GM12878 (cell line): ENCODE results near the gene FAM161B. TPM values are rescaled to one million over a fixed set of nuclear protein-coding genes. Genes with fewer than 3 reads are reported as not detected.

Experiments
- ATAC-seq: fragments of 200-7000 bp; cut with Tn5 transposase; 3 replicates; pipeline ENCODE4 v1.9.1; 2020; ENCODE audit warnings: mild to moderate bottlenecking, moderate library complexity
- Bru-seq: library from RNA; stranded (reverse); fragments of 400-500 nt; gene quantifications from one replicate; lab custom pipeline; 2021; lab: Mats Ljungman, UMichigan
- BruChase-seq, 2 experiments: library from RNA; stranded (reverse); fragments of 400-500 nt; gene quantifications; one replicate each; lab custom pipeline; 2021; lab: Mats Ljungman, UMichigan
- BruUV-seq: library from RNA; stranded (reverse); fragments of 400-500 nt; replicated peaks from 2 replicates; lab custom pipeline; 2021; lab: Mats Ljungman, UMichigan
- CTCF ChIA-PET: fragments of 300-600 bp; sonication (Branson Sonifier 250); formaldehyde crosslinking; extraction: SDS; loops from one replicate; lab custom pipeline; 2021; ENCODE audit warnings: inconsistent platforms; lab: Yijun Ruan, JAX
- POLR2A ChIA-PET: fragments of 350-600 bp; formaldehyde crosslinking; extraction: SDS; loops from one replicate; lab custom pipeline; 2021; ENCODE audit warnings: inconsistent platforms; lab: Charles Lee
- RAD21 ChIA-PET: fragments of 300-600 bp; sonication (Branson Sonifier 250); formaldehyde crosslinking; loops from one replicate; lab custom pipeline; 2023; ENCODE audit warnings: antibody characterized with exemption; ENCODE audit not compliant: unreplicated experiment; lab: Charles Lee
- SMC1A ChIA-PET: fragments of 300-600 bp; sonication (Branson Sonifier 250); formaldehyde crosslinking; loops from one replicate; lab custom pipeline; 2023; ENCODE audit not compliant: unreplicated experiment, uncharacterized antibody; lab: Charles Lee
- DNase-seq: peaks from one replicate; pipeline ENCODE4 v3.0.0-alpha.2; 2011; ENCODE audit warnings: low read depth, low spot score
- FAIRE-seq: peaks from 3 replicates; lab custom pipeline; 2011; peaks lifted over from hg19 to GRCh38; lab: Jason Lieb, UNC
- H2AFZ ChIP-seq: 2 replicates; pipeline ENCODE4 v1.6.0; 2011; ENCODE audit warnings: low read depth, low read length, control low read depth; ENCODE audit not compliant: control insufficient read depth
- H3K27ac ChIP-seq: 2 replicates; pipeline ENCODE4 v1.5.1; 2011; ENCODE audit warnings: control low read depth; ENCODE audit not compliant: control insufficient read depth, insufficient read depth
- H3K27me3 ChIP-seq, 2 experiments: replicated peaks in 1 of 2; 2 replicates each; pipeline versions ENCODE4 v1.6.0 to v1.6.1; 2011; ENCODE audit warnings: low read length in 1 of 2; ENCODE audit not compliant: control insufficient read depth in 2 of 2, insufficient read depth in 2 of 2
- H3K36me3 ChIP-seq, 2 experiments: 2 replicates each; pipeline ENCODE4 v1.5.1; 2011; ENCODE audit warnings: low read length in 1 of 2; ENCODE audit not compliant: control insufficient read depth in 2 of 2, insufficient read depth in 2 of 2
- H3K4me1 ChIP-seq: 2 replicates; pipeline ENCODE4 v1.6.1; 2011; ENCODE audit warnings: mild to moderate bottlenecking, low read length, moderate library complexity, mixed read lengths; ENCODE audit not compliant: control insufficient read depth, insufficient read depth
- H3K4me2 ChIP-seq: 2 replicates; pipeline ENCODE4 v1.6.0; 2011; ENCODE audit warnings: control low read depth; ENCODE audit not compliant: control insufficient read depth, insufficient read depth
- H3K4me3 ChIP-seq: fragments of 200-600 bp; sonication (generic); 2 replicates; pipeline ENCODE4 v1.5.1; 2016
- H3K79me2 ChIP-seq: 2 replicates; pipeline ENCODE4 v1.6.0; 2011; ENCODE audit warnings: low read length; ENCODE audit not compliant: control insufficient read depth, insufficient read depth
- H3K9ac ChIP-seq: 2 replicates; pipeline ENCODE4 v1.8.0; 2011; ENCODE audit warnings: low read length, control low read depth, mixed read lengths; ENCODE audit not compliant: control insufficient read depth, insufficient read depth
- H3K9me3 ChIP-seq: replicated peaks from 3 replicates; pipeline ENCODE4 v1.5.1; 2011; ENCODE audit warnings: mild to moderate bottlenecking, low read length; ENCODE audit not compliant: control insufficient read depth, insufficient read depth
- H4K20me1 ChIP-seq: 2 replicates; pipeline ENCODE4 v1.6.0; 2011; ENCODE audit not compliant: control insufficient read depth, insufficient read depth
- BACH1 ChIP-seq: fragments of 450-650 bp; IDR thresholded peaks from 2 replicates; pipeline ENCODE4 v1.6.1; 2017; ENCODE audit warnings: mild to moderate bottlenecking, borderline replicate concordance
- BMI1 ChIP-seq: fragments of 450-650 bp; IDR thresholded peaks from 2 replicates; pipeline ENCODE4 v1.6.1; 2016; ENCODE audit warnings: mild to moderate bottlenecking, moderate library complexity, borderline replicate concordance
- EP300 ChIP-seq, 2 experiments: fragments of 150-350 bp in 1 of 2; IDR thresholded peaks; 2 replicates each; pipeline ENCODE4 v1.6.1; 2011 to 2012; ENCODE audit warnings: low read depth in 2 of 2, low read length in 2 of 2, borderline replicate concordance in 1 of 2, improper control_type of control experiment in 1 of 2, inconsistent platforms in 1 of 2; ENCODE audit not compliant: control insufficient read depth in 1 of 2
- FOS ChIP-seq: IDR thresholded peaks from 3 replicates; pipeline ENCODE4 v1.6.1; 2011; ENCODE audit warnings: borderline replicate concordance; ENCODE audit not compliant: insufficient read length; ENCODE audit errors: extremely low read depth
- HDAC6 ChIP-seq: fragments of 200-600 bp; sonication (generic); IDR thresholded peaks from one replicate; pipeline ENCODE4 v1.8.0; 2017; ENCODE audit warnings: antibody characterized with exemption; ENCODE audit not compliant: unreplicated experiment
- IKZF1 ChIP-seq: fragments of 450-650 bp; conservative IDR thresholded peaks from 2 replicates; pipeline ENCODE4 v1.6.1; 2017; ENCODE audit warnings: antibody characterized with exemption, mild to moderate bottlenecking
- MEF2A ChIP-seq: IDR thresholded peaks from 2 replicates; pipeline ENCODE4 v1.6.1; 2011; ENCODE audit warnings: low read depth, mild to moderate bottlenecking, low read length, moderate library complexity; ENCODE audit not compliant: insufficient read depth
- MTA3 ChIP-seq: IDR thresholded peaks from 2 replicates; pipeline ENCODE4 v1.6.1; 2012; ENCODE audit warnings: low read length, inconsistent platforms, borderline replicate concordance
- RELA ChIP-seq: fragments of 450-650 bp; IDR thresholded peaks from 2 replicates; pipeline ENCODE4 v1.8.0; 2014; ENCODE audit warnings: borderline replicate concordance; ENCODE audit not compliant: partially characterized antibody
- SIX5 ChIP-seq: IDR thresholded peaks from 2 replicates; pipeline ENCODE4 v1.6.1; 2011; ENCODE audit warnings: mild to moderate bottlenecking, low read depth, low read length, moderate library complexity; ENCODE audit not compliant: severe bottlenecking
- SP1 ChIP-seq: IDR thresholded peaks from one replicate; pipeline ENCODE4 v1.6.1; 2011; ENCODE audit warnings: low read depth, low read length
- STAT1 ChIP-seq: fragments of 450-650 bp; conservative IDR thresholded peaks from 2 replicates; pipeline ENCODE4 v1.6.1; 2014; ENCODE audit warnings: antibody characterized with exemption, mild to moderate bottlenecking
- WGBS: methylation state at CpG from one replicate; pipeline ENCODE4 v1.1.6; 2016; ENCODE audit warnings: low lambda C conversion rate; ENCODE audit not compliant: insufficient replicate concordance, insufficient coverage; ENCODE audit errors: missing lambda C conversion rate; 5-methylcytosine and 5-hydroxymethylcytosine counted together
- in situ Hi-C: fragments of 300-500 bp; cut with MboI; formaldehyde crosslinking; loops from 9 replicates; pipeline ENCODE4 v1.14.3; 2018; ENCODE audit warnings: mixed read lengths
- intact Hi-C: fragments of 100-400 bp; cut with micrococcal nuclease; formaldehyde crosslinking; loops from one replicate; pipeline ENCODE4 v1.14.2; 2022; ENCODE audit not compliant: unreplicated experiment
- long read RNA-seq, 2 experiments: library from polyadenylated mRNA; unstranded; transcript quantifications; one replicate each; pipeline ENCODE4 v2.0.0, GENCODE V29; 2019 to 2020
- polyA minus RNA-seq, 3 experiments: library from RNA; depleted of rRNA, polyadenylated mRNA; stranded (reverse); fragments of >200 nt; gene quantifications; 2 replicates each; pipeline ENCODE4 v1.2.3, GENCODE V29; 2011
- polyA plus RNA-seq, 11 experiments: library from polyadenylated mRNA; depleted of rRNA in 4 of 11; unstranded in 6 of 11; stranded (reverse) in 5 of 11; fragments of >200 nt; fragmentation: Nextera tagmentation in 4 of 11; fragmentation: Illumina TruSeq in 1 of 11; extraction: Ambion mirVana in 4 of 11; extraction: Trizol in 1 of 11; gene quantifications; 1 replicate in 1 of 11; 2 replicates in 10 of 11; pipeline versions ENCODE4 v1.2.1 to v1.2.3, GENCODE V29; 2011 to 2016; ENCODE audit warnings: inconsistent platforms in 2 of 11, missing spikeins in 2 of 11, low read depth in 1 of 11
- total RNA-seq, 4 experiments: library from RNA; depleted of rRNA in 3 of 4; stranded (reverse); fragments of >200 nt in 3 of 4; fragmentation: Illumina TruSeq in 1 of 4; extraction: Trizol in 1 of 4; gene quantifications; 2 replicates each; pipeline versions ENCODE4 v1.2.1 to v1.2.3, GENCODE V29; 2013 to 2021
- TF ChIP-seq, protein P1 (sequence below): fragments of 150-350 bp; IDR thresholded peaks from 2 replicates; pipeline ENCODE4 v1.6.1; 2014; ENCODE audit warnings: mild to moderate bottlenecking, low read depth, low read length

The FAM161B gene, protein sequence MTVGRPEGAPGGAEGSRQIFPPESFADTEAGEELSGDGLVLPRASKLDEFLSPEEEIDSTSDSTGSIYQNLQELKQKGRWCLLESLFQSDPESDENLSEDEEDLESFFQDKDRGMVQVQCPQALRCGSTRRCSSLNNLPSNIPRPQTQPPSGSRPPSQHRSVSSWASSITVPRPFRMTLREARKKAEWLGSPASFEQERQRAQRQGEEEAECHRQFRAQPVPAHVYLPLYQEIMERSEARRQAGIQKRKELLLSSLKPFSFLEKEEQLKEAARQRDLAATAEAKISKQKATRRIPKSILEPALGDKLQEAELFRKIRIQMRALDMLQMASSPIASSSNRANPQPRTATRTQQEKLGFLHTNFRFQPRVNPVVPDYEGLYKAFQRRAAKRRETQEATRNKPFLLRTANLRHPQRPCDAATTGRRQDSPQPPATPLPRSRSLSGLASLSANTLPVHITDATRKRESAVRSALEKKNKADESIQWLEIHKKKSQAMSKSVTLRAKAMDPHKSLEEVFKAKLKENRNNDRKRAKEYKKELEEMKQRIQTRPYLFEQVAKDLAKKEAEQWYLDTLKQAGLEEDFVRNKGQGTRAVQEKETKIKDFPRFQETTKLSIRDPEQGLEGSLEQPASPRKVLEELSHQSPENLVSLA
- total RNA-seq (2013; cell fraction: nucleolus; rRNA removed), result 4.1 TPM in 2 replicates
- total RNA-seq (2014; rRNA removed) (0.73 and 1.2 TPM in 2 replicates), total RNA-seq (2014; rRNA removed; fragmentation: Illumina TruSeq; extraction: Trizol) (0.78 and 0.85 TPM in 2 replicates), total RNA-seq (2021) (0.87 and 1.0 TPM in 2 replicates), polyA plus RNA-seq (2011; rRNA removed) (0.75 TPM in 2 replicates), polyA plus RNA-seq (2014; fragmentation: Illumina TruSeq; extraction: Trizol) (1.00 and 1.0 TPM in 2 replicates), polyA plus RNA-seq (2014; fragmentation: Nextera tagmentation; extraction: Ambion mirVana) (under 1 TPM; 0.33 to 0.34 TPM), polyA plus RNA-seq (2014; rRNA removed) (0.66 and 0.94 TPM in 2 replicates), polyA plus RNA-seq (2016; fragmentation: Nextera tagmentation; extraction: Ambion mirVana) (1 to 10 TPM; 1.1 to 1.2 TPM), polyA minus RNA-seq (2011; rRNA and poly(A)+ RNA removed) (0.66 and 1.1 TPM in 2 replicates), Bru-seq, nascent RNA (percentile 44 among the genes with signal in this experiment), BruChase-seq, experiment 1, labeled RNA remaining after a 6-hour chase (percentile 41 among the genes with signal in this experiment), BruChase-seq, experiment 2, labeled RNA remaining after a 2-hour chase (percentile 43 among the genes with signal in this experiment)
- 0.45 TPM for polyA plus RNA-seq (2011; ENCODE audit: low read depth)
- 0.47 and 0.55 TPM in 2 replicates for polyA plus RNA-seq (2011; cell fraction: cytosol; rRNA removed)
- polyA plus RNA-seq (2011; cell fraction: nucleus; rRNA removed), result 0.64 and 0.76 TPM in 2 replicates
- polyA plus RNA-seq (2012), result 0.84 and 2.1 TPM in 2 replicates
- 0.21 and 0.53 TPM in 2 replicates for polyA minus RNA-seq (2011; cell fraction: cytosol; rRNA and poly(A)+ RNA removed)
- 0.48 and 0.77 TPM in 2 replicates for polyA minus RNA-seq (2011; cell fraction: nucleus; rRNA and poly(A)+ RNA removed)
- long read RNA-seq, experiment 1, full-length matches to known transcripts, result 1 of 2 reads
- long read RNA-seq, experiment 1, partial matches to known transcripts, result 1 of 2 reads
- long read RNA-seq, experiment 1, other reads (novel, unspliced or antisense), result 0 of 2 reads
- long read RNA-seq, experiment 2, full-length matches to known transcripts, result 1 of 3 reads
- long read RNA-seq, experiment 2, partial matches to known transcripts, result 1 of 3 reads
- long read RNA-seq, experiment 2, other reads (novel, unspliced or antisense), result 1 of 3 reads

DNA sequence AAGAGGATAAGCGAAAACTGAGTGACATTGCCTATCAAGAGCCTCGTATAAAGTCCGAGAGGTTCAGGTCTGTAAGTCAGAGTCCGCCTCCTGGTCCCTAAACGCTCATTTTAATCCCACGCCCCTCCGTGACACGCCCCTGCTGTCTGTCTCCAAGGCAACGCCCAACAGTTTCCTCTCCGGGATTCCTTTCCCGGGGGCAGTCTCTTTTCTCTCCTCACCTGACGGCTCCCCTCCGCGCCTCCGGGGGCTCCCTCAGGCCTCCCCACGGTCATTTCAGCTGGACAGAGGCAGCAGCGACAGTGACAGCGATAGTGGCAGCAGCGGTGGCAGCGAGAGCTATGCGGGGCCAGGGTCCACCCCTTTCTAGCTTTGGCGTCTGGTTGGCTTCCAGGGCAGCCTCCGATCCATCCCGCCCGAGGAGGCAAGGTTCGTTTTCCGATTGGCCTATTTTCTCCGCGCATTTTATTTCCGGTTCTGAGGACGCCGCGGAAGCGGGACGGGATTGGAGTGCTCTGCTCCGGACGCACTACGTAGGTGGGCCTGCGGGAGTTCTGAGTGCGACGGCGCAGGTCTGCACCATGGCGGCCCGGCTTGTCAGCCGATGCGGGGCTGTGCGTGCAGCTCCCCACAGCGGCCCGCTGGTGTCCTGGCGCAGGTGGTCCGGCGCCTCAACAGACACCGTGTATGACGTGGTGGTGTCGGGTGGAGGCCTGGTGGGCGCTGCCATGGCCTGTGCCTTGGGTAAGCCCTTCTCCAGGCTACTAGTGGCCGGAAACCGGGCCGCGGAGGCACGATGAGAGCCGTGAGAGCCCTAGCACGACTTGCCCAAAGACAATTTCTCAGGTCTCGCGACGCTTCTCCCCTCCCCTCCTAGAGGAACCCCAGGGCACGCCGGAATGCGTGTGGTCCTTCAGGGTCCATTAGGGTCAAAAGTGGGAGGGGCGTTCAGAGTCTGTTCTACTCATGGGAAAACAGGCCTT lies at the start of gene FAM161B, which contains the start of gene COQ6:
Gene FAM161B, minus strand, starts transcription at position 343 of the 983 bp plus-strand sequence. Its CDS starts 68 bp downstream, at position 275.
Gene COQ6, plus strand, starts transcription at position 551 of the 983 bp plus-strand sequence. Its CDS starts 31 bp downstream, at position 582.
- in situ Hi-C loops, result no loop called here
- TF ChIP-seq IKZF1 (peak; percentile 81), SIX5 (peak; percentile 1), BACH1 (0 out of 2 replicates have a peak, but pooled peaks have one; percentile 22), RELA (peak; percentile 67), STAT1 (no peak; the same call in 1 of the 2 replicates), EP300 (IDR thresholded peaks at IDR 0.05; ENCODE audit: borderline replicate concordance in 1 of 2, control insufficient read depth in 1 of 2, low read depth in 2 of 2, low read length in 2 of 2) (no peak), MTA3 (no peak), BMI1 (peak; percentile 86), SP1 (peak; percentile 5), HDAC6 (no peak), MEF2A (no peak), FOS (no peak)
- TF ChIP-seq, protein P1, sequence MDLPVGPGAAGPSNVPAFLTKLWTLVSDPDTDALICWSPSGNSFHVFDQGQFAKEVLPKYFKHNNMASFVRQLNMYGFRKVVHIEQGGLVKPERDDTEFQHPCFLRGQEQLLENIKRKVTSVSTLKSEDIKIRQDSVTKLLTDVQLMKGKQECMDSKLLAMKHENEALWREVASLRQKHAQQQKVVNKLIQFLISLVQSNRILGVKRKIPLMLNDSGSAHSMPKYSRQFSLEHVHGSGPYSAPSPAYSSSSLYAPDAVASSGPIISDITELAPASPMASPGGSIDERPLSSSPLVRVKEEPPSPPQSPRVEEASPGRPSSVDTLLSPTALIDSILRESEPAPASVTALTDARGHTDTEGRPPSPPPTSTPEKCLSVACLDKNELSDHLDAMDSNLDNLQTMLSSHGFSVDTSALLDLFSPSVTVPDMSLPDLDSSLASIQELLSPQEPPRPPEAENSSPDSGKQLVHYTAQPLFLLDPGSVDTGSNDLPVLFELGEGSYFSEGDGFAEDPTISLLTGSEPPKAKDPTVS, result no peak

More for the DNA sequence above, at the start of gene FAM161B, which contains the start of gene COQ6:
- peaks cover 4% of the 10 kb centered on the region for H3K79me2 ChIP-seq
- peak within 1 kb of the TSS; percentile 74 for H3K27ac ChIP-seq
- FAIRE-seq (peak; percentile 99), DNase-seq (peak; percentile 90), ATAC-seq (peak; percentile 96)
- no peaks in the 10 kb centered on the region for H3K27me3 ChIP-seq
- H3K4me3 ChIP-seq, result peak within 1 kb of the TSS; percentile 92
- no peaks in the 10 kb centered on the region for H4K20me1 ChIP-seq
- no peaks in the 10 kb centered on the region; a peak in 2 of 4 replicates for H3K36me3 ChIP-seq
- intact Hi-C loops, result loop anchor here (1.0 kb wide), 1 partner anchor 64 kb away; the partner anchor contains the start of gene ZNF410
- ChIA-PET RAD21 (interaction anchor here (0.7 to 1.3 kb wide), 4 partner anchors 8 to 221 kb away, joined by 3 read pairs; no protein-coding TSS in a partner anchor), SMC1A (interaction anchor here (0.7 to 1.0 kb wide), 2 partner anchors 20 to 120 kb away, joined by 3 read pairs; no protein-coding TSS in a partner anchor), POLR2A (interaction anchor here (0.8 kb wide), 1 partner anchor 9 kb away, joined by 3 read pairs; no protein-coding TSS in a partner anchor), CTCF (interaction anchor here (0.6 to 1.0 kb wide), 6 partner anchors 9 to 669 kb away, joined by 3 read pairs; no protein-coding TSS in a partner anchor)
- peak within 1 kb of the TSS; percentile 75 for H3K4me2 ChIP-seq
- peak within 1 kb of the TSS; percentile 72 for H3K9ac ChIP-seq
- H3K9me3 ChIP-seq, result no peaks in the 10 kb centered on the region
- peak within 1 kb of the TSS; percentile 95 for H2AFZ ChIP-seq
- under 1% methylated on average over 70 of the region's 70 CpGs for WGBS
- BruUV-seq, result TSS peak; percentile 75
- peaks cover 13% of the 10 kb centered on the region for H3K4me1 ChIP-seq
